NCI-H345 (cell line): Measurements from ENCODE around the gene C12orf57.

Experiments
- DNase-seq: peaks from one replicate; lab custom pipeline; 2025; lab: John Stamatoyannopoulos, UW

C12orf57 gene

GRCh38 chr12:6953442-6954315 is 9.9 kb downstream of the C12orf57 start:
- no peak for DNase-seq

GRCh38 chr12:6954316-6955107 is 10.7 kb downstream of the C12orf57 start:
- DNase-seq, result no peak

- no peak for DNase-seq
Measured at GRCh38 chr12:6955108-6956020, 11.5 kb downstream of the C12orf57 start.

- no peak for DNase-seq
Measured at GRCh38 chr12:6956021-6956727, 12.4 kb downstream of the C12orf57 start.

- no peak for DNase-seq
Measured at GRCh38 chr12:6957151-6957701, 13.4 kb downstream of the C12orf57 start.

GRCh38 chr12:6957741-6958608 is 14.2 kb downstream of the C12orf57 start:
- no peak for DNase-seq

GRCh38 chr12:6958609-6959057 is 14.8 kb downstream of the C12orf57 start:
- DNase-seq, result no peak

- no peak for DNase-seq
Measured at GRCh38 chr12:6959058-6959804, 15.4 kb downstream of the C12orf57 start.

- DNase-seq, result no peak
Measured at GRCh38 chr12:6959805-6960592, 16.2 kb downstream of the C12orf57 start.

GRCh38 chr12:6960593-6961277 is 16.9 kb downstream of the C12orf57 start:
- DNase-seq, result no peak

GRCh38 chr12:6961278-6961694 is 17.5 kb downstream of the C12orf57 start:
- DNase-seq, result no peak

GRCh38 chr12:6961695-6962284 is 18.0 kb downstream of the C12orf57 start:
- DNase-seq, result peak; percentile 90

- DNase-seq, result peak; percentile 90
Measured at GRCh38 chr12:6962285-6963015, 18.6 kb downstream of the C12orf57 start.

GRCh38 chr12:6963016-6963731 is 19.4 kb downstream of the C12orf57 start:
- DNase-seq, result peak; percentile 93

- DNase-seq, result peak; percentile 67
Measured at GRCh38 chr12:6963791-6964413, 20.1 kb downstream of the C12orf57 start.
